T-helper 17 cell (primary cell): ENCODE results near the gene SP140L. TPM values are rescaled to one million over a fixed set of nuclear protein-coding genes. Genes with fewer than 3 reads are reported as not detected.
"Not testable (repeated sequence)": the region's sequence is repeated elsewhere in the genome, so short reads cannot be mapped to it uniquely, and the experiment has no call there.

Experiments used
- ATAC-seq: fragments of 150-1000 bp; cut with Tn5 transposase; 2 replicates; pipeline ENCODE4 v1.10.0; 2021; ENCODE audit warnings: mild to moderate bottlenecking, moderate library complexity
- DNase-seq, 3 donors: peaks; one replicate each; pipeline versions ENCODE4 v3.0.0 to v3.0.0-alpha.2; 2020 to 2021
- H3K9me3 ChIP-seq: one replicate; pipeline ENCODE4 v1.7.0; 2013; ENCODE audit warnings: low read length, mild to moderate bottlenecking; ENCODE audit not compliant: control insufficient read depth, poor library complexity, severe bottlenecking
- H3K27ac Mint-ChIP-seq: one replicate; pipeline ENCODE4 v1.8.0; 2022; ENCODE audit warnings: mild to moderate bottlenecking, moderate library complexity, mixed read lengths
- H3K27me3 Mint-ChIP-seq: one replicate; pipeline ENCODE4 v1.8.0; 2022; ENCODE audit warnings: mixed read lengths
- H3K36me3 Mint-ChIP-seq: one replicate; pipeline ENCODE4 v1.8.0; 2022; ENCODE audit warnings: low read depth, mixed read lengths
- H3K4me1 Mint-ChIP-seq: one replicate; pipeline ENCODE4 v1.8.0; 2022; ENCODE audit warnings: mild to moderate bottlenecking, mixed read lengths
- H3K4me3 Mint-ChIP-seq: one replicate; pipeline ENCODE4 v1.8.0; 2022; ENCODE audit warnings: mild to moderate bottlenecking, moderate library complexity, mixed read lengths
- total RNA-seq, 4 donors: library from RNA in 2 of 4; stranded (reverse) in 2 of 4; gene quantifications; one replicate each; pipeline ENCODE4 v1.2.3 and lab custom pipeline; 2022 to 2026

The SP140L gene
- total RNA-seq, result 10 to 100 TPM; 64.7 to 85.6 TPM
- total RNA-seq (lab: John Stamatoyannopoulos, UW), result 70.3 to 94.7 reads per million in 2 donors

- Mint-ChIP-seq H3K27ac (peak within 1 kb of the TSS; percentile 99), H3K36me3 (peaks cover 11% of the 10 kb centered on the region), H3K27me3 (no peaks in the 10 kb centered on the region), H3K4me3 (peak within 1 kb of the TSS; percentile 96), H3K4me1 (peaks cover 58% of the 10 kb centered on the region)
- ATAC-seq, result peak; percentile 99
- DNase-seq, result peak; percentile 54 to 70 (median 57)
- H3K9me3 ChIP-seq, result no peaks in the 10 kb centered on the region
Measured at GRCh38 chr2:230326453-230327417, at the start of gene SP140L. Gene SP140L (plus strand): TSS chr2:230327193. CDS start chr2:230327270, 77 bp downstream.

GRCh38 chr2:230282936-230283335, 44.1 kb upstream of the SP140L start:
- no peak for DNase-seq
- Mint-ChIP-seq H3K36me3 (peaks cover 2% of the 10 kb centered on the region), H3K27me3 (no peaks in the 10 kb centered on the region)

GRCh38 chr2:230286048-230286447, 40.9 kb upstream of the SP140L start:
- no peak overlapping the region for H3K27ac Mint-ChIP-seq
- no peak overlapping the region for H3K4me3 Mint-ChIP-seq
- H3K4me1 Mint-ChIP-seq, result peaks cover 9% of the 10 kb centered on the region
- H3K36me3 Mint-ChIP-seq, result peaks cover 9% of the 10 kb centered on the region
- DNase-seq (no peak), ATAC-seq (no peak)
- H3K9me3 ChIP-seq, result no peaks in the 10 kb centered on the region
- H3K27me3 Mint-ChIP-seq, result no peaks in the 10 kb centered on the region

More at GRCh38 chr2:230282936-230283335, 44.1 kb upstream of the SP140L start:
- no peak overlapping the region for H3K4me3 Mint-ChIP-seq
- H3K4me1 Mint-ChIP-seq, result peaks cover 8% of the 10 kb centered on the region
- no peaks in the 10 kb centered on the region for H3K9me3 ChIP-seq
- no peak overlapping the region for H3K27ac Mint-ChIP-seq
- ATAC-seq, result no peak

GRCh38 chr2:230289311-230289710, 37.7 kb upstream of the SP140L start:
- not testable (repeated sequence) for H3K9me3 ChIP-seq, DNase-seq, H3K27me3 Mint-ChIP-seq, H3K4me3 Mint-ChIP-seq, ATAC-seq, H3K27ac Mint-ChIP-seq, H3K4me1 Mint-ChIP-seq
- H3K36me3 Mint-ChIP-seq, result peaks cover 17% of the 10 kb centered on the region

GRCh38 chr2:230295192-230295591, 31.8 kb upstream of the SP140L start:
- DNase-seq, result no peak
- Mint-ChIP-seq H3K27me3 (no peaks in the 10 kb centered on the region), H3K36me3 (peaks cover 31% of the 10 kb centered on the region), H3K4me3 (no peak overlapping the region), H3K4me1 (peaks cover 2% of the 10 kb centered on the region), H3K27ac (no peak overlapping the region)
- peaks cover 11% of the 10 kb centered on the region for H3K9me3 ChIP-seq
- ATAC-seq, result no peak

- H3K36me3 Mint-ChIP-seq, result peaks cover 25% of the 10 kb centered on the region
Measured at GRCh38 chr2:230296917-230297316, 30.1 kb upstream of the SP140L start.

GRCh38 chr2:230299618-230300017, 27.4 kb upstream of the SP140L start:
- no peak overlapping the region for H3K4me3 Mint-ChIP-seq
- peaks cover 17% of the 10 kb centered on the region for H3K36me3 Mint-ChIP-seq
- H3K4me1 Mint-ChIP-seq, result no peaks in the 10 kb centered on the region
- H3K9me3 ChIP-seq, result peaks cover 7% of the 10 kb centered on the region
- no peaks in the 10 kb centered on the region for H3K27me3 Mint-ChIP-seq
- no peak overlapping the region for H3K27ac Mint-ChIP-seq
- DNase-seq (no peak), ATAC-seq (no peak)

More at GRCh38 chr2:230296917-230297316, 30.1 kb upstream of the SP140L start:
- no peak overlapping the region for H3K27ac Mint-ChIP-seq
- DNase-seq (no peak), ATAC-seq (no peak)
- no peaks in the 10 kb centered on the region for H3K27me3 Mint-ChIP-seq
- peaks cover 11% of the 10 kb centered on the region for H3K9me3 ChIP-seq
- H3K4me1 Mint-ChIP-seq, result peaks cover 2% of the 10 kb centered on the region
- no peak overlapping the region for H3K4me3 Mint-ChIP-seq

GRCh38 chr2:230305416-230306275, 21.3 kb upstream of the SP140L start:
- Mint-ChIP-seq H3K4me1 (peaks cover 6% of the 10 kb centered on the region), H3K4me3 (no peak overlapping the region), H3K36me3 (peaks cover under 1% of the 10 kb centered on the region), H3K27ac (no peak overlapping the region), H3K27me3 (no peaks in the 10 kb centered on the region)
- no peak for ATAC-seq
- H3K9me3 ChIP-seq, result no peaks in the 10 kb centered on the region
- DNase-seq, result no peak

- ATAC-seq (no peak), DNase-seq (no peak)
- H3K27me3 Mint-ChIP-seq, result no peaks in the 10 kb centered on the region
- H3K4me3 Mint-ChIP-seq, result no peak overlapping the region
- peaks cover 6% of the 10 kb centered on the region for H3K4me1 Mint-ChIP-seq
- no peak overlapping the region for H3K27ac Mint-ChIP-seq
- no peaks in the 10 kb centered on the region for H3K9me3 ChIP-seq
- no peaks in the 10 kb centered on the region for H3K36me3 Mint-ChIP-seq
Measured at GRCh38 chr2:230306474-230306873, 20.5 kb upstream of the SP140L start.

GRCh38 chr2:230307485-230307884, 19.5 kb upstream of the SP140L start:
- no peak overlapping the region for H3K27ac Mint-ChIP-seq
- no peak for DNase-seq
- no peaks in the 10 kb centered on the region for H3K27me3 Mint-ChIP-seq
- no peak for ATAC-seq
- peaks cover 6% of the 10 kb centered on the region for H3K4me1 Mint-ChIP-seq
- no peak overlapping the region for H3K4me3 Mint-ChIP-seq
- H3K9me3 ChIP-seq, result no peaks in the 10 kb centered on the region
- H3K36me3 Mint-ChIP-seq, result no peaks in the 10 kb centered on the region

GRCh38 chr2:230308402-230309000, 18.5 kb upstream of the SP140L start:
- no peaks in the 10 kb centered on the region for H3K27me3 Mint-ChIP-seq
- H3K4me1 Mint-ChIP-seq, result peaks cover 6% of the 10 kb centered on the region
- ATAC-seq (no peak), DNase-seq (no peak)
- peaks cover 5% of the 10 kb centered on the region for H3K36me3 Mint-ChIP-seq
- no peaks in the 10 kb centered on the region for H3K9me3 ChIP-seq
- H3K4me3 Mint-ChIP-seq, result no peak overlapping the region
- H3K27ac Mint-ChIP-seq, result peak overlapping the region; percentile 47

GRCh38 chr2:230310792-230311191, 16.2 kb upstream of the SP140L start:
- not testable (repeated sequence) for H3K27ac Mint-ChIP-seq, H3K27me3 Mint-ChIP-seq, H3K4me3 Mint-ChIP-seq, H3K9me3 ChIP-seq, DNase-seq, ATAC-seq
- peaks cover 10% of the 10 kb centered on the region for H3K36me3 Mint-ChIP-seq
- H3K4me1 Mint-ChIP-seq, result peaks cover 15% of the 10 kb centered on the region

GRCh38 chr2:230311634-230312033, 15.4 kb upstream of the SP140L start:
- peak overlapping the region; percentile 79 for H3K27ac Mint-ChIP-seq
- not testable (repeated sequence) for H3K27me3 Mint-ChIP-seq, H3K4me3 Mint-ChIP-seq, DNase-seq, ATAC-seq, H3K9me3 ChIP-seq
- H3K36me3 Mint-ChIP-seq, result peaks cover 10% of the 10 kb centered on the region
- H3K4me1 Mint-ChIP-seq, result peaks cover 15% of the 10 kb centered on the region
